Peyer's patch (tissue), 4 donors: ENCODE measurements around the gene APOA1.

Source experiments
- CTCF ChIP-seq, 6 experiments: fragments of 450-650 bp in 4 of 6; fragments of 200-600 bp in 2 of 6; sonication (generic) in 1 of 6; IDR thresholded peaks; one replicate each; pipeline ENCODE4 v1.5.1; 2017 to 2019; ENCODE audit warnings: antibody characterized with exemption in 6 of 6, mild to moderate bottlenecking in 3 of 6, moderate library complexity in 1 of 6
- POLR2A ChIP-seq, 2 donors: fragments of 450-650 bp; IDR thresholded peaks; one replicate each; pipeline ENCODE4 v1.5.1; 2017; ENCODE audit warnings: antibody characterized with exemption in 2 of 2, mild to moderate bottlenecking in 2 of 2, moderate library complexity in 2 of 2

DNA sequence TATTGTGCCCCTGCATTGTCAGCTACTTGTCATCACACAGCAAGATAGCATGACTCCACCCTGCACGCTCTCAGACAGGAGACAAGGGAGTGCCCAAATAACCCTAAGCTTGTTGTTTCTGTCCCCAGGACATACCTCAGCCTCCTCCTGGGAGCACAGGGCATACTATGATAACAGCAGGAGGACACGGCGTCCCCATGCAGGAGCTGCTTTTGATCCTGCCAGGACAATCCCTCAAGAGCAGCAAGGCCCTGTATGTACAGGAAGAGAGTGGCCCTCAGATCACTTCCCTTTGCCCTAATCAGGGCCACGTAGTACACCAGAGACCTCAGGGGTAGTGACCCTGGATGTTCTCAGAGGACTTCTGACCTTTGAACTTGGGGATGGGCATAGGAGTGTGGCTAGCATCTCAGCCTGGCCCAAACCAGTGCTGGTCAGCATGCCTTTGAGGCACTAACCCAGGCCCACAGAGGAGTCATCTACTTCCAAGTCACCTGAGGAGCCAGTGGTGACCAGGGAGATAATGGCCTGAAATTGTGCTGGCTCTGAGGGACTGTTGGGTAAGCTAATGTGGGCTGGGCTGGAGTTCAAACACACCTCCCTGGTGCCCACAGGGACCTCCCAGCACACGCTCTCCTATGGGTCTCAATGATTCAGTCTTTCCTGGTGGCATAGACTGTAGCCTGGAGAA, 23.5 kb downstream of the APOA1 start:
- TF ChIP-seq CTCF (IDR thresholded peaks at IDR 0.05), result peak in 2 of 6 experiments; percentile 14 to 22
- peak; percentile 22 to 70 for TF ChIP-seq POLR2A (IDR thresholded peaks at IDR 0.05)
